Liver (tissue), 3 donors: Measurements from ENCODE around the gene SLIT1.

Experiments used
- RAD21 ChIP-seq, 2 donors: IDR thresholded peaks; 2 replicates each; pipeline ENCODE4 v1.6.1; 2016; ENCODE audit warnings: antibody characterized with exemption in 2 of 2, mild to moderate bottlenecking in 2 of 2
- TF ChIP-seq, protein P1 (sequence below): fragments of 150-350 bp; IDR thresholded peaks from 2 replicates; pipeline ENCODE4 v1.5.1; 2017; ENCODE audit warnings: improper control_type of control experiment, low read depth, low read length; ENCODE audit not compliant: missing input control
- TF ChIP-seq, protein P2 (sequence below): IDR thresholded peaks from 2 replicates; pipeline ENCODE4 v1.6.1; 2016; ENCODE audit warnings: antibody characterized with exemption
- TF ChIP-seq, protein P3 (sequence below): IDR thresholded peaks from 2 replicates; pipeline ENCODE4 v1.6.1; 2016; ENCODE audit warnings: antibody characterized with exemption, mild to moderate bottlenecking
- TF ChIP-seq, protein P4 (sequence below): IDR thresholded peaks from 2 replicates; pipeline ENCODE4 v1.6.1; 2016; ENCODE audit warnings: antibody characterized with exemption
- donor health status: healthy.
- donor health status: healthy.

DNA sequence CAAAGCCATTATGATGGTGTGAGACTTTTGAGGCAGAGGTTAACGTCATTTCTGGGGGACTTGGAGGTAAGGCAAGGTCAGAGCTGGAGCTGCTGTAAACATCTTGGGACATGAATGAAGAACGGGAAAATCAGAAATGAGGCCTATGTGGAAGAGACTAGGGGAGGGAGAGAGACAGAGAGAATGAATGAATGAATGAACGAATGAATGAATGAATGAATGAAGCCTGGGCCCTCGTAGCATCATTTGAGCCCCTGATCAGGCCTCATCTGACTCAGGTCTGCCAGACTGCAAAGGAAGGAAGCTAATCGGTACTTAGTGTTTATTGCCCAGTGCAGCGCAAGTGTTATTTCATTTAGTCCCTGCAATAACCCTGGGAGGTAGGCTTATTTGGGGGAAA, 79.6 kb downstream of the SLIT1 start:
- TF ChIP-seq, protein P1, sequence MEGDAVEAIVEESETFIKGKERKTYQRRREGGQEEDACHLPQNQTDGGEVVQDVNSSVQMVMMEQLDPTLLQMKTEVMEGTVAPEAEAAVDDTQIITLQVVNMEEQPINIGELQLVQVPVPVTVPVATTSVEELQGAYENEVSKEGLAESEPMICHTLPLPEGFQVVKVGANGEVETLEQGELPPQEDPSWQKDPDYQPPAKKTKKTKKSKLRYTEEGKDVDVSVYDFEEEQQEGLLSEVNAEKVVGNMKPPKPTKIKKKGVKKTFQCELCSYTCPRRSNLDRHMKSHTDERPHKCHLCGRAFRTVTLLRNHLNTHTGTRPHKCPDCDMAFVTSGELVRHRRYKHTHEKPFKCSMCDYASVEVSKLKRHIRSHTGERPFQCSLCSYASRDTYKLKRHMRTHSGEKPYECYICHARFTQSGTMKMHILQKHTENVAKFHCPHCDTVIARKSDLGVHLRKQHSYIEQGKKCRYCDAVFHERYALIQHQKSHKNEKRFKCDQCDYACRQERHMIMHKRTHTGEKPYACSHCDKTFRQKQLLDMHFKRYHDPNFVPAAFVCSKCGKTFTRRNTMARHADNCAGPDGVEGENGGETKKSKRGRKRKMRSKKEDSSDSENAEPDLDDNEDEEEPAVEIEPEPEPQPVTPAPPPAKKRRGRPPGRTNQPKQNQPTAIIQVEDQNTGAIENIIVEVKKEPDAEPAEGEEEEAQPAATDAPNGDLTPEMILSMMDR: no peak
- TF ChIP-seq RAD21 (IDR thresholded peaks at IDR 0.05): no peak
- TF ChIP-seq, protein P2, sequence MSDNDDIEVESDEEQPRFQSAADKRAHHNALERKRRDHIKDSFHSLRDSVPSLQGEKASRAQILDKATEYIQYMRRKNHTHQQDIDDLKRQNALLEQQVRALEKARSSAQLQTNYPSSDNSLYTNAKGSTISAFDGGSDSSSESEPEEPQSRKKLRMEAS: no peak
- TF ChIP-seq, protein P3, sequence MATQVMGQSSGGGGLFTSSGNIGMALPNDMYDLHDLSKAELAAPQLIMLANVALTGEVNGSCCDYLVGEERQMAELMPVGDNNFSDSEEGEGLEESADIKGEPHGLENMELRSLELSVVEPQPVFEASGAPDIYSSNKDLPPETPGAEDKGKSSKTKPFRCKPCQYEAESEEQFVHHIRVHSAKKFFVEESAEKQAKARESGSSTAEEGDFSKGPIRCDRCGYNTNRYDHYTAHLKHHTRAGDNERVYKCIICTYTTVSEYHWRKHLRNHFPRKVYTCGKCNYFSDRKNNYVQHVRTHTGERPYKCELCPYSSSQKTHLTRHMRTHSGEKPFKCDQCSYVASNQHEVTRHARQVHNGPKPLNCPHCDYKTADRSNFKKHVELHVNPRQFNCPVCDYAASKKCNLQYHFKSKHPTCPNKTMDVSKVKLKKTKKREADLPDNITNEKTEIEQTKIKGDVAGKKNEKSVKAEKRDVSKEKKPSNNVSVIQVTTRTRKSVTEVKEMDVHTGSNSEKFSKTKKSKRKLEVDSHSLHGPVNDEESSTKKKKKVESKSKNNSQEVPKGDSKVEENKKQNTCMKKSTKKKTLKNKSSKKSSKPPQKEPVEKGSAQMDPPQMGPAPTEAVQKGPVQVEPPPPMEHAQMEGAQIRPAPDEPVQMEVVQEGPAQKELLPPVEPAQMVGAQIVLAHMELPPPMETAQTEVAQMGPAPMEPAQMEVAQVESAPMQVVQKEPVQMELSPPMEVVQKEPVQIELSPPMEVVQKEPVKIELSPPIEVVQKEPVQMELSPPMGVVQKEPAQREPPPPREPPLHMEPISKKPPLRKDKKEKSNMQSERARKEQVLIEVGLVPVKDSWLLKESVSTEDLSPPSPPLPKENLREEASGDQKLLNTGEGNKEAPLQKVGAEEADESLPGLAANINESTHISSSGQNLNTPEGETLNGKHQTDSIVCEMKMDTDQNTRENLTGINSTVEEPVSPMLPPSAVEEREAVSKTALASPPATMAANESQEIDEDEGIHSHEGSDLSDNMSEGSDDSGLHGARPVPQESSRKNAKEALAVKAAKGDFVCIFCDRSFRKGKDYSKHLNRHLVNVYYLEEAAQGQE: no peak
- TF ChIP-seq, protein P4, sequence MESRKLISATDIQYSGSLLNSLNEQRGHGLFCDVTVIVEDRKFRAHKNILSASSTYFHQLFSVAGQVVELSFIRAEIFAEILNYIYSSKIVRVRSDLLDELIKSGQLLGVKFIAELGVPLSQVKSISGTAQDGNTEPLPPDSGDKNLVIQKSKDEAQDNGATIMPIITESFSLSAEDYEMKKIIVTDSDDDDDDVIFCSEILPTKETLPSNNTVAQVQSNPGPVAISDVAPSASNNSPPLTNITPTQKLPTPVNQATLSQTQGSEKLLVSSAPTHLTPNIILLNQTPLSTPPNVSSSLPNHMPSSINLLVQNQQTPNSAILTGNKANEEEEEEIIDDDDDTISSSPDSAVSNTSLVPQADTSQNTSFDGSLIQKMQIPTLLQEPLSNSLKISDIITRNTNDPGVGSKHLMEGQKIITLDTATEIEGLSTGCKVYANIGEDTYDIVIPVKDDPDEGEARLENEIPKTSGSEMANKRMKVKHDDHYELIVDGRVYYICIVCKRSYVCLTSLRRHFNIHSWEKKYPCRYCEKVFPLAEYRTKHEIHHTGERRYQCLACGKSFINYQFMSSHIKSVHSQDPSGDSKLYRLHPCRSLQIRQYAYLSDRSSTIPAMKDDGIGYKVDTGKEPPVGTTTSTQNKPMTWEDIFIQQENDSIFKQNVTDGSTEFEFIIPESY: no peak
